ENCODE data around the gene PCSK5.

The PCSK5 gene

DNA sequence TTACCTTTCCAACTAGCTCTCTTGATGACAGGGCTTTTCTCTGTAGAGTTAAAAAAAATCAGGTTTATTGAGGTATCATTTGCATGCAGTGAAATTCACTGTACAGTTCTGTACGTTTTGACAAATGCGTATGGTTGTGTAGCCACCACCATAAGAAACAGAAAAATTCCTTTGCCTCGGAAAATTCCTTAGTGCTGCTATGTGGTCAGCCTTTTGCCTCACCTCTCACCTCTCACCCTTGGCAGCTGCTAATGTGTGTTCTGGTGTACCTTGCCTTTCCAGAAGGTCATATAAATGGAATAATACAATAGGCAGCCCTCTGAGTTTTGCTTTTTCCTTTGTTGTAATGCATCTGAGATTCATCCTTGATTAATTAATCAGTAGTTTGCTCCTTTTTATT lies 28.4 kb downstream of the PCSK5 start:
- in situ Hi-C loops (cut with MboI; ENCODE audit: low sequenced_read_pairs), result no loop called here

DNA sequence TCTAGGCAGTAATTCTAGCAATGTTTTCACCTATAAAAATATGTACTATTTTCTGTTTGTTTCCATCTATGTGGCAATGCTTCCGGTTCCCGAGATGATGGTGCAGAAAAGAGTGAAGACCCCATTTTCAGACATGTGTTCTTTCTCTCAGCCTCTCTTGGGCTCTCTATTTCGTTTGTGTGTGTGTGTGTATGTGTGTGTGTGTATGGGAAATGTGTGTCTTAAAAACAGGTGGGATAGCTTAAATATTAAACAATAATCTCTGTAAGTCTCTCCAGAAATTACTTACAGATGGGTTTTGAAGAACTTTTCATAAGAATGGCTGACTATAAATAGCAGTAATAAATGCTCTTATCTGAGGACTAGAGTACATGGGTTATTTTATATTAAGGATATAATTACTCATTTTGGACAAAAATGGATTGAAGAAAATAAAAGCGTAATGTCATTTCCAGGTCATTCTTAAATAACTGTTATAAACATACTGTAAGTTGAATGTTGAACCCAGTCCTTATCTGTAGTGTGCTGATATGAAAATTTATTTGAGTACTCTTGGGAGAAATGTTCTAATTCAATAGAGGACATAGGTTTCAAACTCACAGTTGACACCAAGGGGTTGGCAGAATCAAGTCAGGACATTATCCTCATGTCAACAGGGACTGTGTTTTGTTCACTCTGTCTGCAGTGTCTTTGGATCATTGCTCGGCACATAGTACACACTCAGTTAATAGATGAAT lies 31.1 kb downstream of the PCSK5 start:
- in situ Hi-C loops (cut with MboI; ENCODE audit: low sequenced_read_pairs), result no loop called here

DNA sequence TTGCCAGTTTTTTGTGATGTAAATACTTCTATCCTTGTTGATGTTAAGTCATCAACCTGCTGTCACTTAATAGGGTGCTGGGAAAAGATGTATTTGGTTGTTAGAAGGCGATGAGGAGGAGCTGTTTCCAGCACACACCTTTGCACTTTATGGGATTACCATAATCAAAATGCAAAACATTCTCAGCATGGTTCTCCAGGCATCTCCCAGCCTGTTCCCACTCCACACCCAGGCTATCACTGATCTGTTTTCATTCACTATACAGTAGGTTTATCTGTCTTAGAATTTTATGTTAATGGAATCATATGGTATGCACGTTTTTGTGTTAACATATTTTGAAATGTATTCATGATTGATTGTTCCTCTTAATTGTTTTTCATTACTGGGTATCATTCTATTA lies 35.9 kb downstream of the PCSK5 start:
- in situ Hi-C loops (cut with MboI; ENCODE audit: low sequenced_read_pairs), result no loop called here

DNA sequence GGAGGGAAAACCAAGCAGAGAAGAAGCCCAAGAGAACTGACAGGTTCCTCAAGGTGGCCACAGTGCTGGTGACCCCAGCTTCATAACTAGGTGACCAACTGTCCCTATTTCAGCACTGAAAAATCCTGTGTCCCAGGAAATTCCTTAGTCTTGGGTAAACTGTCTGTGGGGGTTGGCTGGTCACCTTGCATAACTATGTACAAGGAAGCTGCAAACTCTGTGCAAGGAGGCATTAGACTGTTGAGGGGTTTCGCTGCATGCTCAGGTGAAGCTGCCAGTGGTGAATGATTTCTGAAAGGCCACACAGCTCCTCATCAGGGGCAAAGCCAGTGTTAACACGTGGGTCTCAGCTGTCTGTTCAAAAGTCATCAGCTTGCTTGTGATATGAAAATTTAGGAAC lies 36.9 kb downstream of the PCSK5 start:
- in situ Hi-C loops (cut with MboI; ENCODE audit: low sequenced_read_pairs), result no loop called here

DNA sequence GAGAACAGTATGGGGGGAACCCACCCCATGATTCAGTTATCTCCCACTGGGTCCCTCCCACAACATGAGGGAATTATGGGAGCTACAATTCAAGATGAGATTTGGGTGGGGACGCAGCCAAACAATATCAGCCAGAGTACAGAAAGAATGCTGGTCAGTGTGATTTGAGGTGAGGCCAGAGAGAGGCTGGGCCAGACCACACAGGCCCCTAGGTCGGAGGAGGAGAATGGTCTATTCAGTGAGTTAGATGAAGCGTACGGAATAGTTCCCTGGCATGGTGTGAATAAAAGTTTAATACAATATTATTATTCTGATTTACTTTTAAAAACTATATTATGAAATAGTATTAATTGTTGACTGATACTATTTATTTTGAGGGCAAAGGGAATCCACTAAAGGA lies 39.7 kb downstream of the PCSK5 start:
- in situ Hi-C loops (cut with MboI; ENCODE audit: low sequenced_read_pairs), result no loop called here

DNA sequence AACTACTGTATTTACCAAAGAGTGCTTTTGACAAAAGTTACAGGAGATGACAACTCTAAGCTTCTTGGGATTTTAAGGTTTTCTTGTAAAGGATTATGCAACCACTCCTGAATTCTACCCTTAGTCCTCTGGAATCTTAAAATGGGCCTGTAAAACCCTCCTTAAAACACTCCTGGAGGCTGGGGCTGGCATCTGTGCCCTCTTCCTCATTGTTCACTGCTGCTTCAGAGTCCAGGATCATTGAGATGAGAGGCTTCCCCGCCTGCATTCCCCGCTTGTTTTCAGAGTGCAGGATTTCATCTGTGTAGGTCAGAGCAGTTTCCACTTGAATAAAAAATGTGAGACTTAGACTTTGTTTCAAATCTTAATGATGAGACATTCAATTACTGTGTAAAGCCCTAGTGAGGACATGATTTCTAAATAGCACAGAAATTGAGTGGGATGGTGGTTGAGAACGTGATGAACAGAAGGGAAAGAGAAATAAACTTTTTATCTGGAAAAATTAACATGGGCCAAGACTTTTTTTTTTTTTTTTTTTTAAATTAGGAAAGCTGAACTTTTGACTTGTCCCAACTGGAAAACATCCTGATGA lies 40.4 kb downstream of the PCSK5 start:
- in situ Hi-C loops (cut with MboI; ENCODE audit: low sequenced_read_pairs), result no loop called here

DNA sequence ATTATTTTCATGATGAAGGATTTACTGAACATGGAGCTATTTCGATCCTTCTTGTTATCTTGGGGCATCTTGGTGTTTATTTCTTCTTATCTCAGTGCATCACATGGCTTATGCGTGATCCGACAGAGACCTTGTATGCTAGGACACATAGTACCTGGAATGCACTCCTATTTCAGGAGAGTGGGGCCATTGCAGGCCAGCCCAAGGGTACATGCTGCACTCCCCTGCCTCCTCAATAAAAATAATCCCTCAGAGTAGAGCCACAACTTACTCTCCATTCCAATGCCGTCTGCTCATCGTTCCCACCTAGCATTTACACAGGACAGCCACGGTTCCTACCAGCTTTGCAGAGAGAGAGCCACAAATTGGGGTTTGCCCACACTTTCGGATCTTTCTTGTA lies 43.5 kb downstream of the PCSK5 start:
- in situ Hi-C loops (cut with MboI; ENCODE audit: low sequenced_read_pairs), result no loop called here

DNA sequence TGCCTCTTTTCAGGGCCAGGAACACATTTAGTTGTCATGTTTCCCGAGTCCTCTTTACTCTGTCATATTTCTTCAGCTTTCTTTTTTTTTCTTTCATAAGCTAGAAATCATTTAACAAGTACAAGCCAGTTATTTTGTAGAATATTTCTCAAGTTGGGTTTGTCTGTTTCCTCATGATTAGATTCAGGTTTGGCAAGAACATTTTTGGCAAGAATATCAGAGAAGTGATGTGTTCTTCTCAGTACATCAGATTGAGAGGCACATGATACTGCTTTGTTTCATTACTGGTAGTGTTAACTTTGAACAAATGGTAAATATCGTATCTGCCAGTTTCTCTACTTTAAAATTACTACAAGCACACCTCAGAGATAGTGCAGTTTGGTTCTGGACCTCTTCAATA lies 45.1 kb downstream of the PCSK5 start:
- in situ Hi-C loops (cut with MboI; ENCODE audit: low sequenced_read_pairs), result no loop called here

DNA sequence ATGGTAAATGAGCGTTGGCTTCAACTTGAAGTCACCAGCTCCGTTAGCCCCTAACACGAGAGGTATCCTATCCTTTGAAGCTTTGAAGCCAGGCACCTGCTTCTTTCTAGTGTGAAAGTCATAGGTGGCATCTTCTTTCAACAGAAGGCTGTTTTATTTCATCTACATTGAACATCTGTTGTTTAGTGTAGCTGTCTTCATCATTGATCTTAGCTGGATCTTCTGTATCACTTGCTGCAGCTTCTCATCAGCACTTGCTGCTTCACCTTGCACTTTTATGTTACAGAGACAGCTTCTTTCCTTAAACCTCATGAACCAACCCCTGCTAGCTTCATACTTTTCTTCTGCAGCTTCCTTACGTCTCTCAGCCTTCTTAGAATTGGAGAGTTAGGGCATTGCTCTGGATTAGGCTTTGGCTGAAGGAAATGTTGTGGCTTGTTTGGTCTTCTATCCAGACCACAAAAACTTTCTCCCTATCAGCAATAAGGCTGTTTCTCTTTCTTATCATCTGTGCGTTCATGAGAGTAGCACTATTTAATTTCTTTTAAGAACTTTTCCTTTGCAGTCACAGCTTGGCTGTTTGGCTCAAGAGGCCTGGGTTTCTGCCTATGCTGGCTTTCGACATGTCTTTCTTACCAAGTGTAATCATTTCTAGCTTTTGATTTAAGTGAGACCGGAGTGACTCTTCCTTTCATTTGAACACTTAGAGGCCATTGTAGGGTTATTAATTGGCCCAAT lies 47.2 kb downstream of the PCSK5 start:
- in situ Hi-C loops (cut with MboI; ENCODE audit: low sequenced_read_pairs), result no loop called here

DNA sequence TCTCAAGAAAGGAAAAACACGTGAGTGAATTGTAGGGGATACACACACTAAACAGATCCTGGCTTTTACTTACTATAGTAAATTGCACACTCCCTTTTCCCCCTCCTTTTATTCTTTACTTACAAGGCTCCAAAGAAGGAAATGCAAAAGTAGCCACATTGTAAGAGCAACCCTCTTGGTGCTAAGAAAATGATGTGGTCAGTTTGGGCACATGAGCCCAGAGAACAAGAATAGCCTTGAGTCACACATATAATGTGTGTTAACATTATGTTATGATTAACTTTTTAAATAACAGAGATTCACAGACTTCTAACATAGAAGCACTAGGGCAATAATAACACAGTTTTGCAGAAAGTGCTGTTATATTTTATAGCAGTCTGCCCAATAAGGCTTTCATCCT lies 48.5 kb downstream of the PCSK5 start:
- in situ Hi-C loops (cut with MboI; ENCODE audit: low sequenced_read_pairs), result no loop called here

DNA sequence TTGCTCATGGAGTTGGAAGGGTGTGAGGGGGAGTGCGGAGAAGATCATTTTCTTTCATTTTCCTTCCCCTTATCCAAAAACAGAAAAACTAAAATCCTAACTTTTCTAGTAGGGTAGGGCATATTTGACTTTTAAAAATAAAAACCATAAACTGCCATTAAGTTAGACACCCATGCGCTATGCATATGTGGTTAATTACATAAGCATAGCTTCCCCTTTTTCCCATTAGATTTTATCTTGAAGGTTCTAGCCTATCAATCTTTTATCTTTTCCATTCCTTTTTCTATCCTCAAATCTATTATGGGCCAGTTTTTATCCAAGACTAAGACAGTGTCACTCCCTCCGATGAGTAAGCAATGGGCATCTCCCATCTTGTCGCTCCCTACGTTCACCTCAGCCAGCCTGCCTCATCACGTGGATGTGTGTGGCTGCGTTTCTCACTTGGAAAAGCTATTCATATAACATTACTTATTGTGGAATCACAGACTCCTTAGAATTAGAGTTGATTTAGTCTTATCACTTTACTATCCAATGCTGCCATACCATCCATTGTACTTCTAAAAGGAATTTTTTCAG lies 49.2 kb downstream of the PCSK5 start:
- in situ Hi-C loops (cut with MboI; ENCODE audit: low sequenced_read_pairs), result no loop called here

DNA sequence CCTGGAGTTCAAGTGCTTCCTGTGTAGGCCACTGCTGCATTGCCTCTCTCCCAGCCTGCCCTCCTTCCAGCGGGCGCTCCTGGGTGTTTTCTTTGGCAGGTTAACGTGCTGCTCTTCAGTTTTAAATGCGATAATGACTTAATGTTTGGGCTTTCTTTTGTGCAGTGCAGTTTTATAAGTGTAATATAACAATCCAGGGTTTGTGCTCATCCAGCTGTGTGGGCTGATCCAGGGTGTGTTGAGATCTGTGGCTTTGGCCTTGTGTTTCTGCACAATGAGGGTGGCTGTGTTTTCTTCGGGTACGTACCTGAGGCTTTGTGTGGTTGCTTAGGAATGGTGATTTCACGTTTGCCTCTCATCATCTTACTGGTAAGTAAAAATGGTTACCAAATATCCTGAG lies 50.6 kb downstream of the PCSK5 start:
- in situ Hi-C loops (cut with MboI; ENCODE audit: low sequenced_read_pairs), result no loop called here

DNA sequence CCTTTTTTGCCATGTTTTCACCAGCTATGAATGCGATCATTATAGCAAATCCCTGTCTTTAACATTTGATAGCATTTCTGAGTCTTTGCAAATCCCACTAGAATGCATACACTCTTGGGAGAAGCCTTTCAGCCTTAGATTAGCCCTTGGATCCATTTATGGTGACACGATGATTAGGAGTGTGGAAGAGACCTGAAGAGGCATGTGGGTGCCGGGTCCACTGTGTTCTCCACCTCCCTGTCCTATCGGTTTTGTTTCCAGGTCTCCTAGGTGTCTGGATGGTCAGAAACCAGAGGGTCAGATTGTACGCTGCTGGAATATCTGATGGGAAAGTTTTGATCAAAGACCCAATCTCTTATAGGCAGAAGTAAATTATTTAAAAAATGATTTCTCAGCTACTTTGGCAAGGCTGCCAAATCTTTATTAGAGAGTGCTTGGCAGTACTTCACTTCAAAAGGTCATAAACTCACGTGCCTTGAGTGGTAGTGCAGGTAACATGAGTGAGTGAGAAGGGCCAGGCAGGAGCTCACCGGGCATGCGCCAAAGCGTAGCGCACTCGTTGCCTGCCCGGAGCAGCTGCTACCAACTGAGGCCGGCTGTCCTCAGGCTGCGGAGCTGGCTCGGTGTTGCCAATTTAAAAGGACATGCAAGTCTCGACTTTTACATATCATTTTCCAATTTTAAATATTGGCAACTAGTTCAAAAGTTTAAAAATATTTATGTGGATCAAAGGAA lies 51.3 kb downstream of the PCSK5 start:
- in situ Hi-C loops (cut with MboI; ENCODE audit: low sequenced_read_pairs), result no loop called here

DNA sequence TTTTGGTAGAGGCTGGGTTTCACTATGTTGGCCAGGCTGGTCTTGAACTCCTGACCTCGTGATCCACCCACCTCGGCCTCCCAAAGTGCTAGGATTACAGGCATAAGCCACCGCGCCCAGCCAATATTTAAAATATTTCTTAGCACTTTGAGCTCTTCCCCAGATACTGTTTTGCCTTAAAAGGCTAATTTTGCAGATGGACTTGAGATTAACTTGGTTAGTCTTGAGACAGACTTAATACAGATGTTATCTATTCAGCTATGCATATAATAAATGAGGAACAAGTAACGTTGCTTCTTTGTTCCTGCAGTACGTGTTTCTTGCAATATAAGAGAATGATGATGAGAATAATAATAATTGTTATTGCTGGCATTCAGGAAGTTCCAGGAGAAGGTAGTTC lies 56.3 kb downstream of the PCSK5 start:
- in situ Hi-C loops (cut with MboI; ENCODE audit: low sequenced_read_pairs), result no loop called here

DNA sequence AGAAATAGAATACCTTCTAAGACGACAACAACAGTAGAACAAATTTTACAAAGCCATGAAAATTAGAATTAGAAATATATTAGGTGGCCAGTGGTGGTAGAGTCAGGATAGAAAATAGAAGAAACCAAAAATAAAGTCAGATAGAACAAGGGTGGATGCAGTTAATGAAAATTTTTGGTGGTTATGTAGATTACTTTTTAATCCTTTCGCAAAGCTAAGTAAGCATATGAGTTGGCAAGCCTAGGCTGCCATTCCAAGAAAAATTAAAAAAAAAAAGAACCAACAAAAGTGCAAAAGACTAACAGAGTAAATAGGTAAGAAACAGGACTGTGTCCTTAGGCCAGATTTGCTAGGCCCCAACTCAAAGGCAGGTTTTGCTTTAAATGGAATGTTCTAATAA lies 56.8 kb downstream of the PCSK5 start:
- in situ Hi-C loops (cut with MboI; ENCODE audit: low sequenced_read_pairs), result no loop called here

DNA sequence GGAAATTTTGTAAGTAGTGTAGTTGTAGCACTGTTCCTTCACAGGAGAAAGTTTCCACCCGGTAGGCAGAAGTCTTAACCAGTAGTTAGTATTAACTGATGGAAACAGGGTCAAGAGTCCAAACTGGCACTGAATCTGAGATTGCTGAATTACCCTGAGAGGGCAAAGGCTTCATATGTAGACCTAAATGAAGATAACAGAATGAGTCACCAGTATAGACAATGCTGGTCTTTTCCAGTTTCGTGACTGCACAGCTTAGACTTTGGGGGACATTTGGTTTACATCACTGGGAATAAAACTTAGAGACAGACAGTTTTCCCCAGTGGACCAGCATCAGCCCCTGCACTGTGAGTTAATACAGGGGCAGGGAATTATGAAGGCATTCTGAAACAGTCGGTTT lies 60.5 kb downstream of the PCSK5 start:
- in situ Hi-C loops (cut with MboI; ENCODE audit: low sequenced_read_pairs), result no loop called here

DNA sequence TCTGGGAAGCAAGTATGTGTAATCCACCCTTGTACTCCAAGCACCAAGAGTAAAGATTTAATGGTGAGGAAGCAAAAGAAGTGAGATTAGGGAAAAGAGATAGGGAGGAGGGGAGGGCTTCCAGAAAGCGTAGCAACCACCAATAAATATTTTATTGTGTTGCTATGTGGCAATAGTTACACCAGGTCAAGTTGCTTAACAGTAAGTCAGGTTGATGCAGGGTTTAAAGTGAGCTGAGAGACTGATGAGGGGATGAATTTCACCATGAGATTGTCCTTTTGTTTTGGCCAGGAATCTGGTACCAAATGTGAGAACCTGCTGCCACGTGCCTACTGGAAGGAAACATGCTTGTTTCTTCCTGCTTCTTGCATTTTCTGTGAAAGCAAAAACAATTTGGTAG lies 62.7 kb downstream of the PCSK5 start:
- in situ Hi-C loops (cut with MboI; ENCODE audit: low sequenced_read_pairs), result no loop called here

DNA sequence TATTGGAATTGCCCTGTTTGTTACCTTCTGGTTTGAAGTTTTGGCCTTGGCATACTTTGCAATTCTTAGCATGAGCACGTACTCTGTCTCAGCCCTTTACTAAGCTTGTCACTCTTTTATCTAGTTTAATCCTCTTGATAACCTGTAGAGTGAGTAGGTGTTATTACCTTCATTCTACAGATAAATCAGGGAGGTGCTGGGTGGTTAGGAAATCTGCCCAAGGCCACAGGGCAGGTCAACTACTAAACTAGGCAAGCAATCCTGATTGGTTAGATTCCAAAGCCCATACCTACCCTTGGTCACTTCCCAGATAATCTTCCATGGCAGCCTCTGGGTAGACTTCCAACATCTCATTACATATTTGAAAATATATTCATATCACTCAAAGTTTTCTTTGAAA lies 65.7 kb downstream of the PCSK5 start:
- in situ Hi-C loops (cut with MboI; ENCODE audit: low sequenced_read_pairs), result no loop called here

DNA sequence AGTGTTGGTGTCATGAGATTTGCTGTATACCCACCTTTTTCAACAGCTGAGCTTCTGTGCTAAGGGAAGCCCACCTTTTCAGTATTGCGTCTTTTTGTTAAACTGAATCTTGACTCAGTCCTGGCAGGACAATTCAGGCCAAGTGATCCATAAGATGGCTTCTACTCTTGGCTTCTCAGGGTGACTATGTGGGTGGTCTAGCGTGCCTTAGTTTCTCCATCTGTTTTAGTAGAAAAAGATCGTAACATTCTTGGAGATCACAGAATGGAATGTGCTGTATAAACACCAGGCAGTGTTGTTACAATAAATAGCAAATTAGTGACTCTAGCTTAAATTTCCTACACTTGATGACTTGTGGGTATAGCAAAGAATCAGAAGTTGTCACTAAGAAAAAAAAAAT lies 66.6 kb downstream of the PCSK5 start:
- in situ Hi-C loops (cut with MboI; ENCODE audit: low sequenced_read_pairs), result no loop called here

DNA sequence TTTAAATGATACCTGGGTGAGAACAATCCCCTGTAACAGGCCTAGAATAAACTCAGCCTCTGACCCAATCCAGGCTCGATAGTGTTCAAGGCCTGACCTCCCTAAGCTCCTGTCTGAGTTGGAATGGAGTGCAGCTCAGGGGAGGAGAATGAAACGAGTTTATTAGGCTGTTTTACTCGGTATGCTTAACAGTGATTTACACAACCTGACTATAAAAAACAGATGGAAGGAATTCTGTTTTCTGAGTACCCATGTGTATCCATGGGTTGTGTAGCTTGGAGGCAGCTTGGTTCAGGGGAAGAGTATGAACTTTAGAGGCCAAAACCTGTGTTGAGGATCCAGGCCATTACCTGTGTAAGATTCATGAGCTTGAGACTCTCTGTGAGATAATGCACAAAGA lies 67.8 kb downstream of the PCSK5 start:
- in situ Hi-C loops (cut with MboI; ENCODE audit: low sequenced_read_pairs), result no loop called here

DNA sequence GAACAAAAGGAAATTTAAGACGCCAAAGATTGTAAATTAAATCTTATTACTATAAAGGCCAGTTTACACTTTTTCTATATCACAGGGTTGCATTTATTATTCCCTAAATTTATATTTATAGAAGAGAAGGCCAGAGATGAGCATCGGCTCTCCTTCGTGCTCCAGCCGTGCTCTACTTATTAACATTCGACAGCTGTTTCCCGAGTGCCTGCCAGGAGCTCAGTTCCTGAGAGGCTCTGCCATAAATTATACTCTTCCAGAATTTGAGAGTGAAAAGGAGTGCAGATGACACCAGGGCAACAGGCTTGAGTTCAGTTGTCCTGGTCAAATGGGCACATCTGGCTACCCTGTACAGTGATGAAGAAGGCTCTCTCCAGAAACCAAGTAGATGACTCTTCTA lies 70.1 kb downstream of the PCSK5 start:
- in situ Hi-C loops (cut with MboI; ENCODE audit: low sequenced_read_pairs), result no loop called here

Data from HL-60/S4 (cell line).